Activated CD4-positive, alpha-beta T cell treated with anti-CD3 and anti-CD28 coated beads for 36 hours (primary cell): ENCODE measurements around the gene SLCO2A1. TPM values are rescaled to one million over a fixed set of nuclear protein-coding genes. Genes with fewer than 3 reads are reported as not detected.

Source experiments
- ATAC-seq: fragments of 200-7000 bp; cut with Tn5 transposase; one replicate; pipeline ENCODE4 v1.10.0; 2021; ENCODE audit warnings: mild to moderate bottlenecking, moderate library complexity
- CTCF ChIA-PET: fragments of 350-600 bp; sonication (Branson Sonifier 250); formaldehyde crosslinking; loops from one replicate; lab custom pipeline; 2021; ENCODE audit warnings: antibody characterized with exemption; lab: Charles Lee
- POLR2A ChIA-PET: fragments of 350-600 bp; sonication (Branson Sonifier 250); formaldehyde crosslinking; loops from one replicate; lab custom pipeline; 2021; ENCODE audit warnings: antibody characterized with exemption, inconsistent platforms; lab: Charles Lee
- DNase-seq: peaks from one replicate; pipeline ENCODE4 v3.0.0-alpha.2; 2020
- H3K27ac Mint-ChIP-seq: one replicate; pipeline ENCODE4 v1.8.0; 2021; ENCODE audit warnings: mixed read lengths
- H3K27me3 Mint-ChIP-seq: one replicate; pipeline ENCODE4 v1.8.0; 2021; ENCODE audit warnings: mixed read lengths
- H3K36me3 Mint-ChIP-seq: one replicate; pipeline ENCODE4 v1.8.0; 2021; ENCODE audit warnings: low read depth, mixed read lengths
- H3K4me1 Mint-ChIP-seq: one replicate; pipeline ENCODE4 v1.8.0; 2021; ENCODE audit warnings: mixed read lengths
- H3K4me3 Mint-ChIP-seq: one replicate; pipeline ENCODE4 v1.8.0; 2021; ENCODE audit warnings: mild to moderate bottlenecking, moderate library complexity, mixed read lengths
- H3K9me3 Mint-ChIP-seq: one replicate; pipeline ENCODE4 v1.8.0; 2021; ENCODE audit warnings: low read depth, mixed read lengths
- intact Hi-C, 2 experiments: fragments of 100-400 bp; cut with DNase I in 1 of 2; cut with micrococcal nuclease in 1 of 2; formaldehyde crosslinking; loops; one replicate each; pipeline versions ENCODE4 v1.14.2 to v1.15.1; 2022 to 2024; cut with DNase I, micrococcal nuclease
- total RNA-seq, 2 experiments: library from RNA; stranded (reverse); gene quantifications; one replicate each; pipeline ENCODE4 v1.2.3, GENCODE V29; 2021

Gene SLCO2A1
- total RNA-seq, 2 experiments from 2014 or later: not detected

GRCh38 chr3:133940536-133940935 lies 89.2 kb downstream of the SLCO2A1 start:
- ChIA-PET POLR2A (no interaction called here), CTCF (no interaction called here)
- ATAC-seq (no peak), DNase-seq (no peak)
- Mint-ChIP-seq H3K27me3 (peaks cover 4% of the 10 kb centered on the region), H3K4me1 (peaks cover 9% of the 10 kb centered on the region), H3K36me3 (no peaks in the 10 kb centered on the region), H3K27ac (no peak overlapping the region), H3K4me3 (no peak overlapping the region), H3K9me3 (no peaks in the 10 kb centered on the region)
- intact Hi-C loops: no loop called here

GRCh38 chr3:133939463-133939835 lies 90.3 kb downstream of the SLCO2A1 start:
- ChIA-PET POLR2A (no interaction called here), CTCF (interaction anchor here (0.6 to 0.7 kb wide), 2 partner anchors 11 to 277 kb away, joined by 3 to 4 read pairs; no protein-coding TSS in a partner anchor)
- DNase-seq (no peak), ATAC-seq (no peak)
- intact Hi-C loops: no loop called here
- H3K27me3 Mint-ChIP-seq: peaks cover 2% of the 10 kb centered on the region
- H3K4me1 Mint-ChIP-seq: peaks cover 9% of the 10 kb centered on the region
- H3K27ac Mint-ChIP-seq: no peak overlapping the region
- no peaks in the 10 kb centered on the region for H3K9me3 Mint-ChIP-seq
- no peaks in the 10 kb centered on the region for H3K36me3 Mint-ChIP-seq
- no peak overlapping the region for H3K4me3 Mint-ChIP-seq

GRCh38 chr3:133938770-133939462 lies 90.8 kb downstream of the SLCO2A1 start:
- intact Hi-C loops: no loop called here
- Mint-ChIP-seq H3K9me3 (no peaks in the 10 kb centered on the region), H3K27ac (no peak overlapping the region), H3K27me3 (peaks cover 2% of the 10 kb centered on the region), H3K4me1 (peaks cover 9% of the 10 kb centered on the region), H3K36me3 (no peaks in the 10 kb centered on the region), H3K4me3 (no peak overlapping the region)
- POLR2A ChIA-PET: no interaction called here
- ATAC-seq (no peak), DNase-seq (no peak)
- CTCF ChIA-PET: interaction anchor here (0.6 to 0.7 kb wide), 2 partner anchors 11 to 277 kb away, joined by 3 to 4 read pairs; no protein-coding TSS in a partner anchor

GRCh38 chr3:133937756-133938601 lies 91.7 kb downstream of the SLCO2A1 start:
- H3K36me3 Mint-ChIP-seq: no peaks in the 10 kb centered on the region
- no peak overlapping the region for H3K4me3 Mint-ChIP-seq
- no peak overlapping the region for H3K27ac Mint-ChIP-seq
- POLR2A ChIA-PET: no interaction called here
- DNase-seq (no peak), ATAC-seq (no peak)
- peaks cover 2% of the 10 kb centered on the region for H3K27me3 Mint-ChIP-seq
- CTCF ChIA-PET: no interaction called here
- intact Hi-C loops: no loop called here
- no peaks in the 10 kb centered on the region for H3K9me3 Mint-ChIP-seq
- peaks cover 5% of the 10 kb centered on the region for H3K4me1 Mint-ChIP-seq

DNA sequence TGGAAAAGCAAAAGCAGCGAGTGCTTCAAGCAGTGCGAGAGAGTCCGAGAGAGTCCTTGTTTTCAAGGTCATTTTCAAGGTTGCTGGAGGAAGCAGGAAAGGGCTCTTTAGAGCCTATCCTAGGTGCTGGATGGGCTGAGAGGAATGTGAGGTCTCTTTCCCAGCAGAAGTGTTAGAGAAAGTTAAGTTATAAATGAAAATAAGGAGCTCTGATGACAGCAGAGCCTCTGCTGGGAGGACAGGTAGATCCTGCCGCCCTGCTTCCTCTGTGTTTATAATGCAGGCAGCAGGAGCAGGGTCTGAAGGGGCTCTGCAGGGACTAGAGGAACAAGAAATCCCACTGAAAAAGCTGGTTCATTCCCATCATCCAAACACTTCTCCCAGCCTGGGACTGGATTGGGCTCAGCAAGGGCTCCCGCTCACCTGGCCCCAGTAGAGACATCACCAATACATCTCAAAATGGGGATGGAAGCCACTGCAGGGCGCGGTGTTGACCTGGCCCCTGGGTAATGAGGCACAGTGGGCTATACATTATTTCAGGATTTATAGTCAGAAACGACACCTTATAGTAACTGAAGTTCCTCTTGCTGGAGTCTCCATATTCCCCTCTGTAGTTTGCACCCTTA lies 92.6 kb downstream of the SLCO2A1 start:
- no peak for DNase-seq
- no peak overlapping the region for H3K27ac Mint-ChIP-seq
- ChIA-PET POLR2A (no interaction called here), CTCF (no interaction called here)
- ATAC-seq: no peak
- H3K4me3 Mint-ChIP-seq: no peak overlapping the region
- no peaks in the 10 kb centered on the region for H3K9me3 Mint-ChIP-seq
- H3K4me1 Mint-ChIP-seq: no peaks in the 10 kb centered on the region
- H3K27me3 Mint-ChIP-seq: peaks cover 2% of the 10 kb centered on the region
- no peaks in the 10 kb centered on the region for H3K36me3 Mint-ChIP-seq
- intact Hi-C loops: no loop called here

GRCh38 chr3:133935843-133936769 lies 93.6 kb downstream of the SLCO2A1 start:
- no peak overlapping the region for H3K27ac Mint-ChIP-seq

GRCh38 chr3:133934996-133935842 lies 94.5 kb downstream of the SLCO2A1 start:
- H3K27ac Mint-ChIP-seq: no peak overlapping the region
- ChIA-PET CTCF (interaction anchor here (0.5 to 0.7 kb wide), 2 partner anchors 24 to 1261 kb away, joined by 3 to 4 read pairs; no protein-coding TSS in a partner anchor), POLR2A (no interaction called here)
- H3K4me3 Mint-ChIP-seq: no peak overlapping the region
- ATAC-seq (no peak), DNase-seq (no peak)
- H3K27me3 Mint-ChIP-seq: no peaks in the 10 kb centered on the region
- no peaks in the 10 kb centered on the region for H3K9me3 Mint-ChIP-seq
- H3K36me3 Mint-ChIP-seq: no peaks in the 10 kb centered on the region
- intact Hi-C loops: loop anchor here in 1 of 2 experiments (5.0 kb wide), 1 partner anchor 257 kb away; no protein-coding TSS in a partner anchor
- H3K4me1 Mint-ChIP-seq: no peaks in the 10 kb centered on the region

More at GRCh38 chr3:133935843-133936769, 93.6 kb downstream of the SLCO2A1 start:
- no peak for ATAC-seq
- no peaks in the 10 kb centered on the region for H3K4me1 Mint-ChIP-seq
- intact Hi-C loops: no loop called here
- H3K4me3 Mint-ChIP-seq: no peak overlapping the region
- H3K9me3 Mint-ChIP-seq: no peaks in the 10 kb centered on the region
- POLR2A ChIA-PET: no interaction called here
- CTCF ChIA-PET: interaction anchor here (0.8 kb wide), 1 partner anchor 11 kb away, joined by 3 read pairs; no protein-coding TSS in a partner anchor
- H3K27me3 Mint-ChIP-seq: no peaks in the 10 kb centered on the region
- DNase-seq: no peak
- no peaks in the 10 kb centered on the region for H3K36me3 Mint-ChIP-seq

- H3K27me3 Mint-ChIP-seq: peaks cover under 1% of the 10 kb centered on the region
- no peaks in the 10 kb centered on the region for H3K36me3 Mint-ChIP-seq
- ChIA-PET POLR2A (no interaction called here), CTCF (interaction anchor here (0.5 to 0.7 kb wide), 2 partner anchors 23 to 1260 kb away, joined by 3 to 4 read pairs; no protein-coding TSS in a partner anchor)
- no peak for DNase-seq
- H3K9me3 Mint-ChIP-seq: no peaks in the 10 kb centered on the region
- intact Hi-C loops: loop anchor here in 1 of 2 experiments (5.0 kb wide), 1 partner anchor 258 kb away; no protein-coding TSS in a partner anchor
- H3K4me3 Mint-ChIP-seq: no peak overlapping the region
- no peaks in the 10 kb centered on the region for H3K4me1 Mint-ChIP-seq
- H3K27ac Mint-ChIP-seq: no peak overlapping the region
- ATAC-seq: no peak
Observed at GRCh38 chr3:133934073-133934970, 95.4 kb downstream of the SLCO2A1 start.
